ENCODE data around the gene CDC14A.

CDC14A gene

GRCh38 chr1:100411019-100411418 is 58.7 kb downstream of the CDC14A start:
- DNase-seq = no peak

DNA sequence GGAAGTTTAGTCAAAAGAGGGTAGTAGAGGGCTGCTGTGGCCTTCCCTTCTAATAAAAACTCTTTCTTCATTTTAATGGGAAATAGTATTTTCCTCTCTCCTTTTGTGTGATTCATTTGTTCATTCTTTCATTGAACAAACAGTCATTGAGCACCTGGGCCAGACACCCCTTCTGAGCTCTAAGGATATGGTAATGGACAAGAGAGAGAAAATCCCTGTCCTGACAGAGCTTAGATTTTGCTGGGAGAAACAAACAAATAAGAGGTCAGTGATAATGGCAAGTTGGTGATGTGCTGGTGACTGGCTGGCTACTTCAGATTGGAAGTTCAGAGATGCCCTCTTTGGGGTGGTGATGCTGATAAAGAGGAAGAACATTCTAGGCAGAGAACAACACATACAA is 59.3 kb downstream of the CDC14A start:
- no peak for DNase-seq

GRCh38 chr1:100413035-100413434 is 60.7 kb downstream of the CDC14A start:
- DNase-seq = no peak

DNA sequence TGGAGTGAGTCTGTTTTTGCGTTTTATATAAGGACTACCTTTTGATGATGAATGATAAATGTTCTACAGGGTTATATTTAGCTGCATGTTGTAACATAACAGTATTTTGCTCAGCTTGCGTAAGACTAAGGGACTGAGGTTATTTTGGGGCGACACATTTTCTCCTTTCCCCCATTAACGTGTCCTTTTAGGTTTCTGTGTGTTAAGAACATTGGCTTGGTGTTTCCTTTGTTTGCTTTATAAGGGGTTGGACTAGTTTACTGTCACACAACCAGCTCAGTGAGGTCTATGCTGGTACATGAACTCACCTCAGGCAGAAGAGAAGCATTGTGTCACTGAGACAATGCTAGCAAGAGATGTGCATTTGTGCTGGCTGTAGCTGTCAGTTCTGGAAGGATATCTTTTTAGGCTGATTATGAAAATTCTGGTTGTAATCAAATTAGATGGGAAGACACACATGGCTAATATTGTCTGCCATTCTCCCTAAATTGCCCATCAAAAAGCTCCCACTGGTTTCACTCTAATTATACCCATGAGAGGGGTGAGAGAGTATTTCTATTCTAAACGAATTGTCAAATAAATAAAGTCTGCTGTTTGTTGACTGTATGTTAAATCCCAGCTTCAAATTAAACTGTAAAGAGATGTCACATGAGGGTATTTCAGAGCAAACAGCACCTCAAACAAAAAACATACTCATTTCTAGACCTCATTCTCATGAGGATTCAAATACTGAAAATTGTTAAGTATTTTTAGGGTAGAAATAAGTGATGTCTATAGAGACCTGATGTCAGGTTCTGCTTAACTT is 62.6 kb downstream of the CDC14A start:
- no peak for DNase-seq

DNA sequence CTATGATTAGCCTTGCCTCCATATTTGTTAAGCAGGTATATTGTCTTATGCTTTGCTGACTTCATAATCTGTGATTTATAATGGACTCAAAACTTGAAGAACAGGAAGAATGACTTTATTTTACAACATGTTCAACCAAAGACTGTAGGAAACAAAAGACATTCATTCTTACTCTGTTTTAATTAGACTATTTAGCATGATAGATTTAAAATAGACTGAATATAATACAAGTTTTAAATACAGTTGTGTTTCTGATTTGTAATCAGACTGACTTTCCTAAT is 63.1 kb downstream of the CDC14A start:
- no peak for DNase-seq

GRCh38 chr1:100419072-100419471 is 66.8 kb downstream of the CDC14A start:
- DNase-seq = no peak

DNA sequence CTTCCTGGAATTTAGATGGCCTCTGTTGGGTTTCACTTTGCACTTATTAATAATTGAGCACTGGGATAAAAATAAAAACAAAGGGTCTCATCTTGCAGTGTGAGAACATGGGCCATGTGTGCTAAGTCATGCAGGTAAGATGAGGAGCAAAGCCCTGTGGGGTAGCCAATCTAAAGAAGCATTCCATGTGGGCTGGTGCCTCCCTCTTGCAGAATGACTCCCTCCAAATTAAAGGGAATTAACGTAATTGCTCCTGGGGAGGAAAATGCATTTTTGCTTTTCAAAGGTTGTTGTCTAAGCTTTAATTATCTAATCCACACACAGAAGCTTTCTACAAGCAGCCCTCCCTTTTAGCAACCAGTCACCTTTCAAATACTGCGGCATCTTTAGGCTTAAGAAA is 69.8 kb downstream of the CDC14A start:
- DNase-seq = peak; percentile 40

DNA sequence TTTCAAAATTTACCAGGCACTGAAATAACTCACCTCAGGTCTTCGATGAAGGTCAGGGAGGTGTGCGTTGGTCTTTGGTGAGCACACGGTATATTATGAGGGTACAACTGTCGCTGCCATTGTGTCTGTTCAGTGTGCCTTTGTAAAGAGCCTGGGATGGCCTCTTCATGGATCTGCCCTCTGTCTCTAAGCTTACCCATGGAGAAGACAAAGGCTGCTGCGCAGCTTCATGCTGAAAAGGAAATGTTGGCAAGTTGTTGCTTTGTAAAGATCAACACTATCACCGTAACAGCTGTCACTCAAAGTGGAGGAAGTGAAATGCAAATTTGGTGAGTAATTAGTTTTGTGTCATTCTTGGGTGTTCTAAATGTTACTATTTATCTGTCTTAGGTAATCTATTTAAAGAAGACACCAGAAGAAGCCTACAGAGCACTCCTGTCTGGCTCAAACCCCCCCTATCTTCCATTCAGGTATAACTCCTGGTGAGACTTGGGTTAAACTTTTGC is 71.6 kb downstream of the CDC14A start:
- no peak for DNase-seq

DNA sequence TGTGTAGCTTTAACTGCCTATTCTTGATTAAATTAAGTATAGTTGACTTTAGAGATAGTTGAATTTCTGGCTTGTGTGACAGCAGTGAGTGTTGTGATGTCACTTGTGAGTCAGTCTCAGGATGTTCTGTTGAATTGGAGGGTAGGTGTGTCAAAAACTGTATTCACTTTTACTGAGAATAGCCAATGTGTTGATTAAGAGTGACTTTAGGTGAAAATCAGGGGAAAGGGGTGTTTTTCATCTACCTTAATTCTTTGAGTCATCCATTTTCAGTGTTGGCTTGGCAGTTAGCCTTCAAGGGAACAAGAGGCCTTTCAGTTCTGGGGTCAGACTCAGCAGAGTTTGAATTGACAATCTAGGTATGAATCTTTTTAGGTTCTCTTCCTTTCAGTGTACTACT is 75.9 kb downstream of the CDC14A start:
- no peak for DNase-seq

GRCh38 chr1:100430325-100430756 is 78.0 kb downstream of the CDC14A start:
- no peak for DNase-seq

GRCh38 chr1:100431954-100432353 is 79.6 kb downstream of the CDC14A start:
- DNase-seq = no peak

DNA sequence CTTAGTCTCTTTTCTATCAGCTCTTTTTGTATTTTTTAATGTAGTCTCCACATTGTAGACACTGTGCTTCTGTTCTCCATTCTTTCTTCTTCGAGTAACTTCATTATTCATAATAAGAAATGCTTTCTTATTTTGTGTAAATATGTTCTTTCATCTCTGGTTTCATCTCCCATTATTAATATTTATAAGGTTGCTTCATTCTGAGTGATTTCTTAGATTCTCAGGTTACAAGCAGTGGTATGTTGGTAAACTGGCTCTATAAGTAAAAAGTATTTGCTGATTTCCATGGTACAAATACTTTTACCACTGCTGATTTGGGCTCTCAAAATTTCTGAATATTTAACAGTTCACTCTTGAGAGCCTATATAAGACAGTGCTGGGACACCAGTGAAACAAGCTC is 81.3 kb downstream of the CDC14A start:
- no peak for DNase-seq

DNA sequence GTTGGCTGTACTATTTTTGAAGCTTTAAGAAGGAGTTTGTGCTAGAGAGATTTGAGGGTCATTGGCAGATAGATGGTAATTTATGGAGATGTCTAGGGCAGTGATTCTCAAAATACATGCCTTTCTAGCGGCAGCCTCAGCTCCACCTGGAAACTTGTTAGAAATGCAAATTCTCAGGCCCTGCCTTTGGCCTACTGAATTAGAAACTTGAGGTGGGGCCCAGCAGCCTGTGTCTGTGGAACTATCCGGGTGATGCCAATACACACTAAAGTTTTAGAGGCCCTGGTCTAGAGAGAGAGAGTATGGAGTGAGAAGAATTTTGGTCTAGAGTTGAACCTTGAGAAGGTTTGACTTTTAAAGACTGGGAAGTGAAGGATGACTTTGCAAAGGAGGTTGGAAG is 82.5 kb downstream of the CDC14A start:
- DNase-seq = no peak

DNA sequence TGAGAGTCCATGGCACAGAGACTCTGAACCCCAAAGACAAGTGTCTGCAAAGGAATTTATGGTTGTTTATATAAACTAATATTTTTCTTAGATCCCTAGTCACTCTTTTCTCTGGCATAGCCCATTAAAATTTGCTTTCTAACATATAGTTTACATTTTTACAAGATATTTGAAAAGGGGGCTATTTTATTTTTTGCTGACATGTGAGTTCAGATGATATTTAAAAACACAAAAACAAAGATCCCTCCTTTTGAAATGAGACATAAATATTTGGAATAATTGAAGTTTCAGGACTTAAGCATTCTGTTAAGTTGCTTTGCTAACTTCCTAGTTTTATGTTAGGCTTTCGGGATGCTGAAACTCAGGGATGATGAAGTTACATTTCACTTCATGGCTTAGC is 86.1 kb downstream of the CDC14A start:
- no peak for DNase-seq

DNA sequence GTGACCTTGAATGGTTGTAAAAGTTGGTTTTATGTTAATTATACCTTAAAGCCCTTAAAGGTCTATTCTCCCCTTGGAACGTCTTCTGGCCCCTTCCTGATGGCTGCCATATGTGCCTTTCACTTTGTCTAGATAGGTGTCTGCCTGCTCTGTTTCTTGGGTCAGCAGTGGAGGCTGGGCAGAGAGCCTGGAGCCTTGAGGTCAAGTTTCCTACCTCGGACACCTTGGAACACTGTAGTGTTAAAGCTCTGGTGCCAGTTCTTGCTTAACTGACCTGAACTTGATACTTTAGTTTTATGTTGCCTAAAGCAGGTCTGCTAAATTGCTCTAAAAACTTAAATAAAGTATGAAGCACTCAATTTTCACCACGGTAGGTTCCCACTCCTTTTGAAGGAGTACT is 86.5 kb downstream of the CDC14A start:
- no peak for DNase-seq

- DNase-seq = no peak
Observed at GRCh38 chr1:100440075-100440809, 87.9 kb downstream of the CDC14A start.

DNA sequence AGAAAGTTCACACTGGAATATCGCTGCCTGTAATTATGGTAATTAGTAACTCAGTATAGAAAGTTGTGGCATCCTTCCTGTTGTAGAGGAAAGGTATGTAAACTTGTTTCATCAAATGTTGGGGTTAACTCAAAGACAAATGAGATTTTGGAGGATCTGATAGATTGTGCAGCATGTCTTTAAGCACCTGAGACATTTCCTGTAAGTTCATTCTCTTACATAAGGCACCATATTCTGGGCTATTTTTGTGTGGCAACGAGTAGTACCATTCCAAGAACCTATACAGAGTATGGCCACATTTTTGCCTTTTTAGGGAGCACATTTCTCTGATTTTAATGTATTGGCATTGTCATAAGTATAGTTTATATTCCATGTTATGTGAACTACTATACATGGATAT is 88.8 kb downstream of the CDC14A start:
- DNase-seq = no peak

DNA sequence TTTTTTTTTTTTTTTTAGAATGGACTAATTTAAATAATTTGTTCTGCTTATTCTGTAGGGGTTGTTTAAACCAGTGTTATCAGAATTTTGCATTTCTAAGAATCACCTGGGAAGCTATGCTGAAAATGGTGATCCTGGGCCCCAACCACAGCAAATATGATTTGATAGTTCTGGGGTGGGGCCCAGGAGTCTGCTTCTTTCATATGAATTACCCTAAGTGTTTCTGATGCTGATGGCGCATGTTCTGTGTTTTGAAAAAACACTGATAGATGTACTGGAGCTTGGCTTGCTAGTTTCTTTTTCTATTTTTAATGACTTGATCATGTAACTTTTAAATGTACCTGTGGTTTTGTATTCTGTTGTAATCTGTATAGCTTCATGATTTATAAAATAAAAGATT is 89.3 kb downstream of the CDC14A start:
- no peak for DNase-seq

GRCh38 chr1:100443811-100444571 is 91.7 kb downstream of the CDC14A start:
- no peak for DNase-seq

GRCh38 chr1:100445565-100445964 is 93.3 kb downstream of the CDC14A start:
- no peak for DNase-seq

GRCh38 chr1:100448366-100448765 is 96.1 kb downstream of the CDC14A start:
- DNase-seq = no peak

DNA sequence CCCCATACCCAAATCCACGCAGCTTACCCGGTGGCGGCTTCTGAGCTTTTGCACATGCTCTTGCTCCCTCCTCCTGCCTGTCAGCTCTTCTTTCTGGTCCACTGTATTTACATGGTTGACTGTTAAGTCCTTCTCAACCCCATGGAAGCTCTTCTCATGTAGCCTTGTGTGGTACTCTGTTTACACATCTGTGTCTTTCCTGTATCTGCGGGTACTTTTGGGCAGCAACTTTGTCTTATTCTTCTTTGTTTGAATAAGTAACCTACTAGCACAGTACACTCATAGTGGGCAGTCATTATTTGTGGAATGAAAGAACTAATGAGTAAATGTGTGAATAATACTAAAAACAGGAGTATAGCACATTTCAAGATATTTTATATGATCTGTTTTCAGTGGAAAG is 97.2 kb downstream of the CDC14A start:
- DNase-seq = no peak

DNA sequence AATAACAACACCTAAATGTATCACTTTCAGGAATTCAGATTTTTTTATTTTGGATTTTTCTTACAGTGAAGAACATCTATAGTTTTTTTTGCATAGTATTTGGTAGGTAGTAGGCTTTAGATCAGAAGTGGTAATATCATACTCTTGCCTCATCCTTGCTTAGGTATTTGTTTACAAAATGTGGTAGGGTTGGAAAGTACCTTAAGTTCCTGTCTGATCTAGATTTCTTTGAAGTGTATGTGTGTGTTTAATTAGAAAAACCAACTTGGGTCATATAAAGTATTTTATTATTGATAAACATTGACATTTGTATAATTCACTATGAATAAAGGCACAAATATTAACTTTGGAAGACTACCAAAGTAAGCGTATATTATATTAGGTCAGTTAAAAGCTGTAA is 100.3 kb downstream of the CDC14A start:
- DNase-seq = no peak

All from eye (tissue), 1 donor.